ENCODE measurements around the gene KSR2.

DNA sequence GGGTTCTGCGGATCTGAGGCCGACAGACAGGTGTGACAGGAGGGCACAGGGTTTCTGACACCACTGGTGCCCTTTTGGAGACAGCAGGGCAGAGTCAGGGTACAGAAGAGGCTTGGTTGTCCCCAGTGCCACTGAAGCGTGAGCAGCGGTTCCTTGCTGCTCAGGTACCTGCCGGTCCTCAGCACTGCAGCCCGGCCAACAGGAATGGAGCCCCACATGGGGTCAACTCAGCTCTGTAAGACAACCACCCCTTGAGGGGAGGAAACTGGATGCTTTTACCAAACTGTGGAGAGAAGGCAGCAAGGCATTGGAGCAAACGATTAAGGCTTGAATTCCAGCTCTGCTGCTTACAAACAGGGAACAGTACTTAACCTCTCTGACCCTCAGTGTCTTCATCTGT, 361.0 kb downstream of the KSR2 start:
- TF ChIP-seq, protein P1, sequence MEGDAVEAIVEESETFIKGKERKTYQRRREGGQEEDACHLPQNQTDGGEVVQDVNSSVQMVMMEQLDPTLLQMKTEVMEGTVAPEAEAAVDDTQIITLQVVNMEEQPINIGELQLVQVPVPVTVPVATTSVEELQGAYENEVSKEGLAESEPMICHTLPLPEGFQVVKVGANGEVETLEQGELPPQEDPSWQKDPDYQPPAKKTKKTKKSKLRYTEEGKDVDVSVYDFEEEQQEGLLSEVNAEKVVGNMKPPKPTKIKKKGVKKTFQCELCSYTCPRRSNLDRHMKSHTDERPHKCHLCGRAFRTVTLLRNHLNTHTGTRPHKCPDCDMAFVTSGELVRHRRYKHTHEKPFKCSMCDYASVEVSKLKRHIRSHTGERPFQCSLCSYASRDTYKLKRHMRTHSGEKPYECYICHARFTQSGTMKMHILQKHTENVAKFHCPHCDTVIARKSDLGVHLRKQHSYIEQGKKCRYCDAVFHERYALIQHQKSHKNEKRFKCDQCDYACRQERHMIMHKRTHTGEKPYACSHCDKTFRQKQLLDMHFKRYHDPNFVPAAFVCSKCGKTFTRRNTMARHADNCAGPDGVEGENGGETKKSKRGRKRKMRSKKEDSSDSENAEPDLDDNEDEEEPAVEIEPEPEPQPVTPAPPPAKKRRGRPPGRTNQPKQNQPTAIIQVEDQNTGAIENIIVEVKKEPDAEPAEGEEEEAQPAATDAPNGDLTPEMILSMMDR (IDR thresholded peaks at IDR 0.05): no peak
- TF ChIP-seq POLR2A (IDR thresholded peaks at IDR 0.05): no peak
